H9 (cell line): ENCODE results near the gene WFS1. TPM values are rescaled to one million over a fixed set of nuclear protein-coding genes. Genes with fewer than 3 reads are reported as not detected.

Experiments used
- DNase-seq: peaks from one replicate; pipeline ENCODE4 v3.0.0-alpha.2; 2017
- H2AFZ ChIP-seq: one replicate; pipeline ENCODE4 v1.6.1; 2013; ENCODE audit warnings: mild to moderate bottlenecking, low read length, control low read depth, moderate library complexity
- H2AK5ac ChIP-seq: 2 replicates; pipeline ENCODE4 v1.6.1; 2013; ENCODE audit warnings: low read length, control low read depth, mixed read lengths; ENCODE audit not compliant: insufficient read length
- H2BK120ac ChIP-seq: one replicate; pipeline ENCODE4 v1.6.1; 2013; ENCODE audit warnings: low read depth, mild to moderate bottlenecking, low read length, control low read depth, inconsistent platforms; ENCODE audit not compliant: poor library complexity, severe bottlenecking
- H2BK12ac ChIP-seq: 2 replicates; pipeline ENCODE4 v1.6.1; 2013; ENCODE audit warnings: low read length, control low read depth, mixed read lengths, low read depth; ENCODE audit not compliant: insufficient read length
- H2BK15ac ChIP-seq: 2 replicates; pipeline ENCODE4 v1.6.1; 2013; ENCODE audit warnings: low read depth, low read length, control low read depth
- H2BK20ac ChIP-seq: one replicate; pipeline ENCODE4 v1.6.1; 2013; ENCODE audit warnings: low read depth, mild to moderate bottlenecking, low read length, control low read depth, inconsistent platforms; ENCODE audit not compliant: poor library complexity, severe bottlenecking
- H2BK5ac ChIP-seq: 2 replicates; pipeline ENCODE4 v1.6.1; 2013; ENCODE audit warnings: low read length, control low read depth, mixed read lengths; ENCODE audit not compliant: insufficient read length
- H3K14ac ChIP-seq: 2 replicates; pipeline ENCODE4 v1.6.1; 2013; ENCODE audit warnings: low read length, control low read depth; ENCODE audit not compliant: insufficient read depth
- H3K18ac ChIP-seq: 2 replicates; pipeline ENCODE4 v1.6.1; 2013; ENCODE audit warnings: low read depth, mild to moderate bottlenecking, mixed read lengths, low read length, control low read depth; ENCODE audit not compliant: insufficient read length
- H3K23ac ChIP-seq: 2 replicates; pipeline ENCODE4 v1.6.1; 2013; ENCODE audit warnings: low read length, control low read depth, mixed read lengths, low read depth; ENCODE audit not compliant: insufficient read length
- H3K23me2 ChIP-seq: 2 replicates; pipeline ENCODE4 v1.6.1; 2013; ENCODE audit warnings: low read depth, mild to moderate bottlenecking, mixed read lengths, low read length, control low read depth; ENCODE audit not compliant: insufficient read length, poor library complexity, severe bottlenecking
- H3K27ac ChIP-seq: 2 replicates; pipeline ENCODE4 v1.5.1; 2013; ENCODE audit warnings: low read length, control low read depth, mixed read lengths, low read depth; ENCODE audit not compliant: insufficient read length
- H3K27me3 ChIP-seq: 2 replicates; pipeline ENCODE4 v1.6.1; 2013; ENCODE audit warnings: low read length, control low read depth, inconsistent platforms; ENCODE audit not compliant: insufficient read depth
- H3K4ac ChIP-seq: 2 replicates; pipeline ENCODE4 v1.6.1; 2013; ENCODE audit warnings: low read depth, mild to moderate bottlenecking, control low read depth, inconsistent platforms, low read length, moderate library complexity
- H3K4me1 ChIP-seq: 2 replicates; pipeline ENCODE4 v1.6.1; 2013; ENCODE audit warnings: low read length, control low read depth, inconsistent platforms; ENCODE audit not compliant: insufficient read depth
- H3K4me2 ChIP-seq: 2 replicates; pipeline ENCODE4 v1.6.1; 2013; ENCODE audit warnings: low read length, control low read depth, mixed read lengths; ENCODE audit not compliant: insufficient read length, insufficient read depth
- H3K56ac ChIP-seq: 2 replicates; pipeline ENCODE4 v1.6.1; 2013; ENCODE audit warnings: low read depth, mild to moderate bottlenecking, mixed read lengths, low read length, control low read depth; ENCODE audit not compliant: insufficient read length
- H3K79me1 ChIP-seq: 2 replicates; pipeline ENCODE4 v1.6.1; 2013; ENCODE audit warnings: low read depth, mild to moderate bottlenecking, moderate library complexity, low read length, control low read depth, inconsistent platforms; ENCODE audit not compliant: insufficient read depth, poor library complexity, severe bottlenecking
- H3K79me2 ChIP-seq: 2 replicates; pipeline ENCODE4 v1.6.1; 2013; ENCODE audit warnings: low read length, control low read depth, inconsistent platforms; ENCODE audit not compliant: insufficient read depth
- H3K9ac ChIP-seq: 2 replicates; pipeline ENCODE4 v1.6.1; 2013; ENCODE audit warnings: low read length, control low read depth, mixed read lengths; ENCODE audit not compliant: insufficient read length; ENCODE audit errors: extremely low read depth
- H3K9me3 ChIP-seq: one replicate; pipeline ENCODE4 v1.6.1; 2013; ENCODE audit warnings: low read depth, low read length, inconsistent platforms; ENCODE audit not compliant: control insufficient read depth
- H3T11ph ChIP-seq: one replicate; pipeline ENCODE4 v1.6.1; 2013; ENCODE audit warnings: mild to moderate bottlenecking, low read length, control low read depth, inconsistent platforms
- H4K20me1 ChIP-seq: one replicate; pipeline ENCODE4 v1.6.1; 2013; ENCODE audit not compliant: control insufficient read depth, insufficient read length, insufficient read depth
- H4K5ac ChIP-seq: 2 replicates; pipeline ENCODE4 v1.6.1; 2013; ENCODE audit warnings: low read depth, mild to moderate bottlenecking, mixed read lengths, low read length, control low read depth; ENCODE audit not compliant: insufficient read length
- H4K8ac ChIP-seq: replicated peaks from 2 replicates; pipeline ENCODE4 v1.6.1; 2013; ENCODE audit warnings: low read length, control low read depth, mixed read lengths, low read depth; ENCODE audit not compliant: insufficient read length
- H4K91ac ChIP-seq: 2 replicates; pipeline ENCODE4 v1.6.1; 2013; ENCODE audit warnings: low read depth, mild to moderate bottlenecking, moderate library complexity, mixed read lengths, low read length, control low read depth; ENCODE audit not compliant: insufficient read length
- H3K27ac Mint-ChIP-seq, 3 experiments: 2 replicates in 2 of 3; 3 replicates in 1 of 3; pipeline ENCODE4 v1.8.0; 2020 to 2021; ENCODE audit warnings: mixed read lengths in 3 of 3, mild to moderate bottlenecking in 1 of 3, moderate library complexity in 1 of 3
- H3K27me3 Mint-ChIP-seq: 2 replicates; pipeline ENCODE4 v1.8.0; 2021; ENCODE audit warnings: low read depth, mild to moderate bottlenecking, moderate library complexity, mixed read lengths
- H3K36me3 Mint-ChIP-seq, 3 experiments: 2 replicates in 2 of 3; 3 replicates in 1 of 3; pipeline ENCODE4 v1.8.0; 2020 to 2021; ENCODE audit warnings: low read depth in 3 of 3, mixed read lengths in 3 of 3; ENCODE audit not compliant: insufficient read depth in 1 of 3
- H3K4me1 Mint-ChIP-seq, 2 experiments: 2 replicates each; pipeline ENCODE4 v1.8.0; 2020; ENCODE audit warnings: mixed read lengths in 2 of 2
- H3K4me3 Mint-ChIP-seq, 2 experiments: 2 replicates in 1 of 2; 3 replicates in 1 of 2; pipeline ENCODE4 v1.8.0; 2020 to 2021; ENCODE audit warnings: mild to moderate bottlenecking in 2 of 2, mixed read lengths in 2 of 2, moderate library complexity in 1 of 2
- H3K9me3 Mint-ChIP-seq, 2 experiments: 2 replicates in 1 of 2; 3 replicates in 1 of 2; pipeline ENCODE4 v1.8.0; 2020; ENCODE audit warnings: mild to moderate bottlenecking in 2 of 2, mixed read lengths in 2 of 2, moderate library complexity in 1 of 2
- CTCF ChIP-seq: fragments of 200-600 bp; sonication (generic); conservative IDR thresholded peaks from 3 replicates; pipeline ENCODE4 v1.8.0; 2021; ENCODE audit warnings: antibody characterized with exemption, mild to moderate bottlenecking
- WGBS: extraction: QIAGEN DNeasy Blood & Tissue Kit; methylation state at CpG from one replicate; pipeline ENCODE4 v1.1.7; 2013; ENCODE audit warnings: missing lambda C conversion rate, low lambda C conversion rate, mixed read lengths; ENCODE audit not compliant: insufficient read length; ENCODE audit errors: extremely low coverage; 5-methylcytosine and 5-hydroxymethylcytosine counted together
- total RNA-seq: library from RNA; stranded (reverse); gene quantifications from 2 replicates; pipeline ENCODE4 v1.2.1, GENCODE V29; 2021

Gene WFS1
- total RNA-seq, 1 experiment from 2014 or later = 18.9 TPM

DNA sequence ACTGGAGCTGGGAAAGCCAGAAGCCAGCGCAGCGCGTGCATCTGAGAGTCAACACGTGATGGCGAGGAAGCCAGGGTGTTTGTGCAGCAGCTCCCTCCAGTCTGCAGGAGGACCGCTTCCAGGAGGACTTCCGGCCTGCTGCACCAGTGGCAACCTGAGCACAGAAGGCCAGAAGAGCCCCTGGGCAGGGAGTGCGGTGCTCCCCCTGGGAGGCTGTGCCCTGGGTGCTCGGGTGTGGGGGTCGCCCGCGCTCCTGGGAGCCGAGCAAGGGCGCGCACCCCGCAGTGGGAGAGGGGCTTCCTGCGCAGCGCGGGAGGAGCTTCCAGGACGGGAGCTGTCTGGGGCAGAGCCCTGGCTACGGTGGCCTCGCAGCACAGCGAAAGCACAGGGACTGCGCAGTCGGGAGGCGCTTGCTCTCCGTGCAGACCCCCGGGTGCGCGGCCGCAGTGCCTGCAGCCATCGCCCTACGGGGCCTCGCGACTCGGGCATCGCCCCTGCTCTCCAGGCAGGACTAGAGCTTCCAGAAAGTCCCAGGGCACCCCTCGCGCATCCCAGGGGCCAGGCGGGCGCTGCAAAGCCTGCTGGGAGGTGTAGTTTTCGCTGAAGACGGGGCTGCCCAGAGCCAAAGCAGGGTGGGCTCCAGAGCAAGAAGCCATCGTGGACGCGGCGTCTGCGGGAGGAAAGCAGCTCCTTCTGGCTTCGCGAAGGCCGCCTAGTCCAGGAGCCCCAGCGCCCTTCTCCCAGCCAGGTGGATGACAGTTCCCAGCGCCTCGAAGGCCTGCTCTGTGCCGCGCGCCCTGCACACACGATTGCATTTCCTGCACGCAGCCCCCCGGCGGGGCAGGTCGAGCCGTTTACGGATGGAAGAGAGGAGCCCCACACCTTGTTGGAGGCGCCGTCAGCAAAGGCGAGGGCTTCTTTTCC, 24.1 kb upstream of the WFS1 start:
- Histone ChIP-seq H3K79me1 (no peaks in the 10 kb centered on the region), H2BK5ac (no peak overlapping the region), H3K18ac (no peak overlapping the region), H2BK15ac (no peak overlapping the region), H3K23me2 (peaks cover 3% of the 10 kb centered on the region), H4K91ac (no peak overlapping the region), H2BK12ac (no peak overlapping the region), H3K14ac (no peak overlapping the region), H3K4me1 (no peaks in the 10 kb centered on the region), H3K56ac (no peak overlapping the region), H3K27ac (no peak overlapping the region), H2AFZ (no peak overlapping the region), H3K4ac (no peak overlapping the region), H2BK120ac (no peak overlapping the region), H3K27me3 (no peaks in the 10 kb centered on the region; the same call in 1 of the 2 replicates), H3K9me3 (no peaks in the 10 kb centered on the region), H4K8ac (no peak overlapping the region), H2BK20ac (no peak overlapping the region), H3K79me2 (no peaks in the 10 kb centered on the region), H2AK5ac (no peak overlapping the region), H4K5ac (no peak overlapping the region), H3K23ac (no peak overlapping the region), H3K9ac (no peak overlapping the region), H3T11ph (no peak overlapping the region), H4K20me1 (no peaks in the 10 kb centered on the region), H3K4me2 (peak overlapping the region; percentile 8)
- no peak for TF ChIP-seq CTCF
- H3K27ac Mint-ChIP-seq = no peak overlapping the region; a peak in 1 of 7 replicates
- H3K36me3 Mint-ChIP-seq = peaks cover 0 to 3% (median 2%) of the 10 kb centered on the region in 3 experiments; a peak in 2 of 7 replicates
- DNase-seq = peak; percentile 85
- peaks cover 11 to 13% of the 10 kb centered on the region in 2 experiments for H3K4me1 Mint-ChIP-seq
- no CpG with 5 or more reads among the region's 67 CpGs for WGBS
- H3K27me3 Mint-ChIP-seq = peaks cover 13% of the 10 kb centered on the region
- no peak overlapping the region for H3K4me3 Mint-ChIP-seq
- H3K9me3 Mint-ChIP-seq = peaks cover 12 to 14% of the 10 kb centered on the region in 2 experiments; a peak in 4 of 5 replicates
